NCI-H1048 (cell line): Measurements from ENCODE around the gene PSMG3.

ENCODE experiments used
- DNase-seq: peaks from one replicate; lab custom pipeline; 2025; lab: John Stamatoyannopoulos, UW

The PSMG3 gene

GRCh38 chr7:1544896-1545416 is 24.9 kb downstream of the PSMG3 start:
- no peak for DNase-seq

- no peak for DNase-seq
Measured at GRCh38 chr7:1544178-1544895, 25.5 kb downstream of the PSMG3 start.

GRCh38 chr7:1543826-1544177 is 26.0 kb downstream of the PSMG3 start:
- no peak for DNase-seq

GRCh38 chr7:1542841-1543747 is 26.7 kb downstream of the PSMG3 start:
- no peak for DNase-seq

- no peak for DNase-seq
Measured at GRCh38 chr7:1542329-1542728, 27.5 kb downstream of the PSMG3 start.

- DNase-seq, result no peak
Measured at GRCh38 chr7:1541431-1542162, 28.2 kb downstream of the PSMG3 start.

GRCh38 chr7:1540776-1541271 is 29.0 kb downstream of the PSMG3 start:
- no peak for DNase-seq

GRCh38 chr7:1539882-1540775 is 29.7 kb downstream of the PSMG3 start:
- DNase-seq, result no peak

GRCh38 chr7:1539181-1539881 is 30.5 kb downstream of the PSMG3 start:
- no peak for DNase-seq

- DNase-seq, result no peak
Measured at GRCh38 chr7:1538544-1539180, 31.2 kb downstream of the PSMG3 start.

- no peak for DNase-seq
Measured at GRCh38 chr7:1537535-1538412, 32.1 kb downstream of the PSMG3 start.

GRCh38 chr7:1536743-1537534 is 32.9 kb downstream of the PSMG3 start:
- no peak for DNase-seq

- DNase-seq, result no peak
Measured at GRCh38 chr7:1536455-1536742, 33.4 kb downstream of the PSMG3 start.

GRCh38 chr7:1535701-1536454 is 34.0 kb downstream of the PSMG3 start:
- DNase-seq, result no peak

- no peak for DNase-seq
Measured at GRCh38 chr7:1535100-1535458, 34.8 kb downstream of the PSMG3 start.

- DNase-seq, result no peak
Measured at GRCh38 chr7:1534330-1535099, 35.3 kb downstream of the PSMG3 start.
